H1 (cell line): ENCODE results near the gene DIDO1.

ENCODE experiments used
- CTCF ChIP-seq, 3 experiments: IDR thresholded peaks; 1 replicate in 2 of 3; 2 replicates in 1 of 3; pipeline versions ENCODE4 v1.5.1 to v1.6.1; 2011; ENCODE audit warnings: low read length in 3 of 3, mild to moderate bottlenecking in 3 of 3, inconsistent platforms in 2 of 3, low read depth in 1 of 3, moderate library complexity in 1 of 3; ENCODE audit not compliant: insufficient read depth in 1 of 3; ENCODE audit errors: control extremely low read depth in 1 of 3
- E2F6 ChIP-seq: IDR thresholded peaks from 2 replicates; pipeline ENCODE4 v1.6.1; 2012; ENCODE audit warnings: inconsistent platforms
- EZH2 ChIP-seq: fragments of 200-600 bp; sonication (generic); IDR thresholded peaks from 2 replicates; pipeline ENCODE4 v1.7.1; 2012; ENCODE audit warnings: low read depth, mild to moderate bottlenecking, moderate library complexity, low read length, inconsistent platforms; ENCODE audit not compliant: severe bottlenecking
- POLR2A ChIP-seq, 2 experiments: IDR thresholded peaks; 1 replicate in 1 of 2; 2 replicates in 1 of 2; pipeline ENCODE4 v1.6.1; 2011; ENCODE audit warnings: low read depth in 2 of 2, low read length in 2 of 2, mild to moderate bottlenecking in 2 of 2; ENCODE audit errors: control extremely low read depth in 1 of 2
- POLR2AphosphoS5 ChIP-seq: IDR thresholded peaks from 2 replicates; pipeline ENCODE4 v1.6.1; 2011; ENCODE audit warnings: low read depth, low read length
- SIX5 ChIP-seq: IDR thresholded peaks from 2 replicates; pipeline ENCODE4 v1.6.1; 2011; ENCODE audit warnings: mild to moderate bottlenecking, low read depth, low read length
- SRF ChIP-seq: IDR thresholded peaks from 2 replicates; pipeline ENCODE4 v1.6.1; 2011; ENCODE audit warnings: mild to moderate bottlenecking, low read depth, low read length, moderate library complexity

- TF ChIP-seq CTCF (IDR thresholded peaks at IDR 0.05; ENCODE audit: control extremely low read depth in 1 of 3, insufficient read depth in 1 of 3, low read depth in 1 of 3, low read length in 3 of 3) (no peak), POLR2A (IDR thresholded peaks at IDR 0.05; ENCODE audit: control extremely low read depth in 1 of 2, low read depth in 2 of 2, low read length in 2 of 2) (no peak), SRF (no peak), E2F6 (no peak), SIX5 (no peak), POLR2AphosphoS5 (no peak), EZH2 (no peak)
Observed at GRCh38 chr20:62955519-62956386, 29.4 kb upstream of the DIDO1 start.
